Glutamatergic neuron (in vitro differentiated cells): Measurements from ENCODE around the gene HRH2. TPM values are rescaled to one million over a fixed set of nuclear protein-coding genes. Genes with fewer than 3 reads are reported as not detected.

Source experiments
- DNase-seq: peaks from one replicate; pipeline ENCODE4 v3.0.0; 2022
- H3K27ac Mint-ChIP-seq: one replicate; pipeline ENCODE4 v1.8.0; 2020; ENCODE audit warnings: mild to moderate bottlenecking, mixed read lengths, inconsistent platforms; ENCODE audit not compliant: unreplicated experiment
- H3K27me3 Mint-ChIP-seq: one replicate; pipeline ENCODE4 v1.8.0; 2020; ENCODE audit warnings: mild to moderate bottlenecking, moderate library complexity, mixed read lengths, inconsistent platforms; ENCODE audit not compliant: unreplicated experiment
- H3K36me3 Mint-ChIP-seq: one replicate; pipeline ENCODE4 v1.8.0; 2020; ENCODE audit warnings: mild to moderate bottlenecking, mixed read lengths, inconsistent platforms; ENCODE audit not compliant: unreplicated experiment
- H3K4me1 Mint-ChIP-seq: one replicate; pipeline ENCODE4 v1.8.0; 2020; ENCODE audit warnings: mild to moderate bottlenecking, low read depth, mixed read lengths, inconsistent platforms; ENCODE audit not compliant: unreplicated experiment
- H3K4me3 Mint-ChIP-seq: one replicate; pipeline ENCODE4 v1.8.0; 2020; ENCODE audit warnings: mild to moderate bottlenecking, mixed read lengths, inconsistent platforms; ENCODE audit not compliant: unreplicated experiment
- H3K9me3 Mint-ChIP-seq: one replicate; pipeline ENCODE4 v1.8.0; 2020; ENCODE audit warnings: mild to moderate bottlenecking, moderate library complexity, mixed read lengths, inconsistent platforms; ENCODE audit not compliant: unreplicated experiment
- CTCF ChIP-seq: fragments of 200-600 bp; sonication (generic); IDR thresholded peaks from one replicate; pipeline ENCODE4 v1.5.0; 2021; ENCODE audit not compliant: partially characterized antibody, unreplicated experiment
- total RNA-seq: library from RNA; stranded (reverse); fragmentation: NEBNext Ultra II Directional; extraction: Animal tissue kit (Norgen Biotek cat#: 25700); gene quantifications from one replicate; pipeline ENCODE4 v1.2.1, GENCODE V29; 2021; ENCODE audit not compliant: unreplicated experiment

Gene HRH2
- total RNA-seq, 1 donor from 2014 or later = not detected

GRCh38 chr5:175706499-175706898 lies 48.6 kb downstream of the HRH2 start:
- Mint-ChIP-seq H3K9me3 (peaks cover 13% of the 10 kb centered on the region), H3K36me3 (peaks cover 32% of the 10 kb centered on the region), H3K4me1 (no peaks in the 10 kb centered on the region), H3K4me3 (no peak overlapping the region), H3K27ac (no peak overlapping the region), H3K27me3 (peaks cover 3% of the 10 kb centered on the region)
- no peak for TF ChIP-seq CTCF
- DNase-seq = no peak

GRCh38 chr5:175707751-175708375 lies 50.0 kb downstream of the HRH2 start:
- H3K27me3 Mint-ChIP-seq = peaks cover 5% of the 10 kb centered on the region
- no peak for TF ChIP-seq CTCF
- peaks cover 39% of the 10 kb centered on the region for H3K36me3 Mint-ChIP-seq
- no peak overlapping the region for H3K4me3 Mint-ChIP-seq
- H3K9me3 Mint-ChIP-seq = peaks cover 16% of the 10 kb centered on the region
- DNase-seq = no peak
- peaks cover 3% of the 10 kb centered on the region for H3K4me1 Mint-ChIP-seq
- H3K27ac Mint-ChIP-seq = no peak overlapping the region

GRCh38 chr5:175709276-175709781 lies 51.5 kb downstream of the HRH2 start:
- no peak for DNase-seq
- peaks cover 4% of the 10 kb centered on the region for H3K4me1 Mint-ChIP-seq
- no peak overlapping the region for H3K4me3 Mint-ChIP-seq
- H3K27ac Mint-ChIP-seq = no peak overlapping the region
- peaks cover 17% of the 10 kb centered on the region for H3K9me3 Mint-ChIP-seq
- peaks cover 39% of the 10 kb centered on the region for H3K36me3 Mint-ChIP-seq
- TF ChIP-seq CTCF = no peak
- H3K27me3 Mint-ChIP-seq = peaks cover 6% of the 10 kb centered on the region

- no peak overlapping the region for H3K27ac Mint-ChIP-seq
- TF ChIP-seq CTCF = no peak
- H3K4me3 Mint-ChIP-seq = no peak overlapping the region
- peaks cover 6% of the 10 kb centered on the region for H3K27me3 Mint-ChIP-seq
- peaks cover 49% of the 10 kb centered on the region for H3K36me3 Mint-ChIP-seq
- DNase-seq = no peak
- H3K9me3 Mint-ChIP-seq = peaks cover 16% of the 10 kb centered on the region
- peaks cover 4% of the 10 kb centered on the region for H3K4me1 Mint-ChIP-seq
Observed at GRCh38 chr5:175710326-175710725, 52.5 kb downstream of the HRH2 start.

GRCh38 chr5:175711031-175711430 lies 53.2 kb downstream of the HRH2 start:
- DNase-seq = no peak
- Mint-ChIP-seq H3K9me3 (peaks cover 18% of the 10 kb centered on the region), H3K27ac (no peak overlapping the region), H3K27me3 (peaks cover 6% of the 10 kb centered on the region), H3K4me1 (peaks cover 4% of the 10 kb centered on the region), H3K36me3 (peaks cover 50% of the 10 kb centered on the region), H3K4me3 (no peak overlapping the region)
- TF ChIP-seq CTCF = no peak
